Measurements from ENCODE around the gene UBE3B. TPM values are rescaled to one million over a fixed set of nuclear protein-coding genes. Genes with fewer than 3 reads are reported as not detected.

Gene UBE3B
- total RNA-seq, 2 donors from 2014 or later, result 57.9 to 85.8 TPM

DNA sequence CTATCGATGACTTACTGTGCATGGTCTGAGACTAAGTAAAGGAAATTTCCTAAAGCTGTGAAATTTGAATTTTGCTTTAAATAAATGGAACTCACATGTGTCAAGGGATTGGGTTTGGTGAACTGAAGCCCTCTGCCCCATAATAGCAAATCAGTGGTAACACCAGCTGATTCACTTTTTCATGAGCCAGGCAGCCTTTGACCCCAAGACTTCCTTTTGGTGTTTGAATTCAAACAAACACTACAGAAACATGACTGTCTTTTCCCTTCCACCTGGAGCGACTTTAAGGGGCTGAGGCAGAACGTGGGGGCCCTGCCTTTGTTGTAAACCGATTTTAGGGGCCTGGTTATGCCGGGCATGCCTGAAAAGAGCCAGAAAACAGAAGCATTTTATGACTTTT lies 29.2 kb upstream of the UBE3B start:
- TF ChIP-seq, protein P1, sequence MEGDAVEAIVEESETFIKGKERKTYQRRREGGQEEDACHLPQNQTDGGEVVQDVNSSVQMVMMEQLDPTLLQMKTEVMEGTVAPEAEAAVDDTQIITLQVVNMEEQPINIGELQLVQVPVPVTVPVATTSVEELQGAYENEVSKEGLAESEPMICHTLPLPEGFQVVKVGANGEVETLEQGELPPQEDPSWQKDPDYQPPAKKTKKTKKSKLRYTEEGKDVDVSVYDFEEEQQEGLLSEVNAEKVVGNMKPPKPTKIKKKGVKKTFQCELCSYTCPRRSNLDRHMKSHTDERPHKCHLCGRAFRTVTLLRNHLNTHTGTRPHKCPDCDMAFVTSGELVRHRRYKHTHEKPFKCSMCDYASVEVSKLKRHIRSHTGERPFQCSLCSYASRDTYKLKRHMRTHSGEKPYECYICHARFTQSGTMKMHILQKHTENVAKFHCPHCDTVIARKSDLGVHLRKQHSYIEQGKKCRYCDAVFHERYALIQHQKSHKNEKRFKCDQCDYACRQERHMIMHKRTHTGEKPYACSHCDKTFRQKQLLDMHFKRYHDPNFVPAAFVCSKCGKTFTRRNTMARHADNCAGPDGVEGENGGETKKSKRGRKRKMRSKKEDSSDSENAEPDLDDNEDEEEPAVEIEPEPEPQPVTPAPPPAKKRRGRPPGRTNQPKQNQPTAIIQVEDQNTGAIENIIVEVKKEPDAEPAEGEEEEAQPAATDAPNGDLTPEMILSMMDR (IDR thresholded peaks at IDR 0.05), result no peak
- TF ChIP-seq POLR2AphosphoS5 (IDR thresholded peaks at IDR 0.05) (no peak), POLR2A (IDR thresholded peaks at IDR 0.05) (no peak)
- peaks cover 17% of the 10 kb centered on the region for H3K4me1 ChIP-seq (replicated peaks)
- intact Hi-C loops (cut with DNase I), result no loop called here
- H3K9me3 ChIP-seq, result no peaks in the 10 kb centered on the region
- DNase-seq (ENCODE audit: low spot score), result no peak
- H3K27ac ChIP-seq, result peak overlapping the region in 1 of 2 donors; percentile 80
- H3K27me3 ChIP-seq (replicated peaks; ENCODE audit: insufficient read depth), result no peaks in the 10 kb centered on the region
- 58% methylated on average over 5 of the region's 5 CpGs for WGBS
- peaks cover 0 to under 1% of the 10 kb centered on the region in 2 donors for H3K36me3 ChIP-seq
- no peak overlapping the region for H3K4me3 ChIP-seq

DNA sequence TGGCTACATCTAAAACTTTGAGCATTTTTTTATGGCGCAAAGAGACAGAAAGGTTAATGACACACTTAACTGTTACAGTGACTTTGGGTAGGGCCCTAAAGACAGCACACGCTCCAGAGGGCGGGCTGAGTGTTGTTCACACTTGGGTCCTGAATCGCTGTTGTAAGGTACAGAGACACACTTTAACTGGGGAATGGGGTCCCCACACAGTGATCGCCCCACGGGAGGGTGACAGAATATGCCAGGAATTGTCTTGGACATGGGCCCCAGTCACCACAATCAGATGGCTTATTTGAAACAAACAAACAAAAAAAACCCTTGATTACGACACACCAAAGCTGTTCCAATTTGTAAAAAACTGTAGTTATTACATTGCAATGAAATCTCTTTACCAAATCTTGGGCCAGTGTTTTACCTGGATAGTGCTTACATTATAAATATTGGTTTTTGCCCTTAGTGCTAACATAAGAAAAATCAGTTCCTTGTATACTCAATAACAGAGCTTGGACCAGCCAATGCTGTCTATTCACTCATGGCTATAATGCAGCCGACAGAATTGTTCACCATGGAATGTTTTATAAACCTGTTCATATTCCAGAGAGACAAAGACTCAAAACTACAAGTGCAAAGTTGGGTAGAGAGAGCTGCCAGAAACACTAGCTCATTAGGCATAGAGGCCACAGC lies 28.6 kb upstream of the UBE3B start:
- TF ChIP-seq POLR2A (IDR thresholded peaks at IDR 0.05) (no peak), POLR2AphosphoS5 (IDR thresholded peaks at IDR 0.05) (no peak)
- TF ChIP-seq, protein P1 (IDR thresholded peaks at IDR 0.05), result no peak
- Histone ChIP-seq H3K27ac (peak overlapping the region in 1 of 2 donors; percentile 80), H3K9me3 (no peaks in the 10 kb centered on the region), H3K4me1 (replicated peaks) (peaks cover 17% of the 10 kb centered on the region), H3K4me3 (no peak overlapping the region), H3K27me3 (replicated peaks; ENCODE audit: insufficient read depth) (no peaks in the 10 kb centered on the region), H3K36me3 (peaks cover 0 to 5% of the 10 kb centered on the region in 2 donors)
- intact Hi-C loops (cut with DNase I), result no loop called here
- DNase-seq (ENCODE audit: low spot score), result no peak
- WGBS, result 75% methylated on average over 8 of the region's 8 CpGs

DNA sequence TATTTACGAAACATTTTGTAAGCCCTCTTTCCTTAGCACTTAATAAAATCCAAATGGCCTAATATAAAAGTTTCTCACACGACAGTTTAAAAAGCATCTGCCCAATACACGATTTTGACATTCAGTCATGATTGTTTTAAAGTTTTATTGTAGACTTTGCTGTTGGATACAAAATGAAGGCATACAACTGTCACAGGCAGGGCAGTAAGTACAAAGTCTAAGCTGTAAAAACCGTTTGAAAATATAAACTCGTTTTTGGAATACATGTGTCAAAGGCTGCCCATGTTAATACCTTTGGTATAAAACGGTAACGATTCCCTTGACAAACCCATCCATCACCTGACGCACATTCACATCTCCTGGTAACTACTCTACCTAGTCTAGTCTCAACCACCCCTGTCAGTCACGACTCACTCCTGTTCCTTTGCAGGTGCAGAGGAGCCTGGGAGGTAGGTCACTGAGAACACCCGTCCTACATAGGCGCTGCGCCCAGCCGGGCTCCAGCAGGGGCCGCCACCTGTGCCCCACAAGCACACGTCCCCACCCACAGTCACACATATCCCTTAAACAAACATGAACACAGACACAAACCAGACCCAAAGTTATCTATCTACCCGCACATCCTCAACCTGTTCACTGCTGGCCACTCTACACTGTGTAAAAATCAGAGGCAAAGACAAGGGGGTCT lies 27.4 kb upstream of the UBE3B start:
- WGBS, result 76% methylated on average over 16 of the region's 16 CpGs
- H3K9me3 ChIP-seq, result no peaks in the 10 kb centered on the region
- TF ChIP-seq POLR2A (IDR thresholded peaks at IDR 0.05), result no peak
- TF ChIP-seq, protein P1 (IDR thresholded peaks at IDR 0.05), result no peak
- no peaks in the 10 kb centered on the region for H3K27me3 ChIP-seq (replicated peaks; ENCODE audit: insufficient read depth)
- peaks cover 7% of the 10 kb centered on the region for H3K4me1 ChIP-seq (replicated peaks)
- peaks cover 0 to 8% of the 10 kb centered on the region in 2 donors for H3K36me3 ChIP-seq
- no peak for DNase-seq (ENCODE audit: low spot score)
- H3K4me3 ChIP-seq, result no peak overlapping the region
- peak overlapping the region in 1 of 2 donors; percentile 80 for H3K27ac ChIP-seq
- intact Hi-C loops (cut with DNase I), result no loop called here

DNA sequence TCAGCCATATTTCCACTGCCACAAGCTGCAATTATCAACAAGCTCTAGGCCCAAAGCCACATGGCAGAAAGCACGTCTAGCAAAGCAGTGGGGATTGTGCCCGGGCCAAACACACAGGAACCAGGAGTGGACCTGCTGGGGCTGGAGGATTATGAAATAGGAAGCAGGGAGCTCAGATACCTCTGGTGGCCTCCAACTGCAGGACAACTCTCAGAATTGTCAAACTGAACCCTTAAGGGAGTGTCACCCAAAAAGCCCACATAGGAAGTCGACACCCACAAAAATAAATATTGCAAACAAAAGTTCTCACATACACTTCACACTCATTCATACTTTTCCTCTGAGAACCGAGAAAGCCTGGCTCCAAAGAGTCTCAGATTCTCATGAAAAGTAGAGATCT lies 26.5 kb upstream of the UBE3B start:
- H3K36me3 ChIP-seq, result peaks cover 3 to 8% of the 10 kb centered on the region in 2 donors
- no peak overlapping the region for H3K4me3 ChIP-seq
- intact Hi-C loops (cut with DNase I), result no loop called here
- no peaks in the 10 kb centered on the region for H3K27me3 ChIP-seq (replicated peaks; ENCODE audit: insufficient read depth)
- H3K9me3 ChIP-seq, result no peaks in the 10 kb centered on the region
- H3K27ac ChIP-seq, result no peak overlapping the region
- TF ChIP-seq POLR2AphosphoS5 (IDR thresholded peaks at IDR 0.05), result no peak
- TF ChIP-seq, protein P1 (IDR thresholded peaks at IDR 0.05), result no peak
- no peak for TF ChIP-seq POLR2A (IDR thresholded peaks at IDR 0.05)
- peaks cover 2% of the 10 kb centered on the region for H3K4me1 ChIP-seq (replicated peaks)
- 72% methylated on average over 4 of the region's 4 CpGs for WGBS
- no peak for DNase-seq (ENCODE audit: low spot score)

Measured in prostate gland (tissue), 2 donors.